Vagina (tissue), 2 donors: ENCODE results near the gene ALKBH6. TPM values are rescaled to one million over a fixed set of nuclear protein-coding genes. Genes with fewer than 3 reads are reported as not detected.

Source experiments
- DNase-seq, 2 donors: peaks; one replicate each; pipeline ENCODE4 v3.0.0-alpha.2; 2017; ENCODE audit errors: extremely low spot score in 2 of 2
- H3K27ac ChIP-seq: fragments of 200-600 bp; sonication (generic); one replicate; pipeline ENCODE4 v1.5.1; 2019
- H3K27me3 ChIP-seq: fragments of 200-600 bp; sonication (generic); one replicate; pipeline ENCODE4 v1.5.1; 2019
- H3K36me3 ChIP-seq, 2 donors: fragments of 200-600 bp; sonication (generic); one replicate each; pipeline ENCODE4 v1.5.1; 2017 to 2019
- H3K4me1 ChIP-seq: fragments of 200-600 bp; sonication (generic); one replicate; pipeline ENCODE4 v1.5.1; 2019
- H3K4me3 ChIP-seq, 2 donors: fragments of 200-600 bp; sonication (generic); 1 replicate in 1 of 2; 2 replicates in 1 of 2; pipeline ENCODE4 v1.5.1; 2016 to 2019
- H3K9me3 ChIP-seq: fragments of 200-600 bp; sonication (generic); one replicate; pipeline ENCODE4 v1.5.1; 2019
- POLR2A ChIP-seq, 2 donors: fragments of 450-650 bp; IDR thresholded peaks; one replicate each; pipeline ENCODE4 v1.6.1; 2017; ENCODE audit warnings: antibody characterized with exemption in 2 of 2, mild to moderate bottlenecking in 2 of 2, moderate library complexity in 2 of 2
- POLR2AphosphoS5 ChIP-seq, 2 donors: sonication (generic); formaldehyde crosslinking; IDR thresholded peaks; one replicate each; pipeline ENCODE4 v1.9.0; 2017; ENCODE audit warnings: antibody characterized with exemption in 2 of 2, mild to moderate bottlenecking in 2 of 2, low read depth in 1 of 2; ENCODE audit not compliant: insufficient read depth in 1 of 2
- intact Hi-C: fragments of 100-400 bp; cut with DNase I; formaldehyde crosslinking; loops from one replicate; pipeline ENCODE4 v1.15.1; 2023
- total RNA-seq: library from RNA; depleted of rRNA; stranded (reverse); fragments of >200 nt; gene quantifications from one replicate; pipeline ENCODE4 v1.2.3, GENCODE V29; 2016
- TF ChIP-seq, protein P1 (sequence below), 3 experiments: fragments of 450-650 bp in 2 of 3; fragments of 200-600 bp in 1 of 3; sonication (generic) in 1 of 3; IDR thresholded peaks; one replicate each; pipeline ENCODE4 v1.5.1; 2017 to 2019; ENCODE audit warnings: antibody characterized with exemption in 3 of 3, mild to moderate bottlenecking in 2 of 3, moderate library complexity in 2 of 3

The ALKBH6 gene
- total RNA-seq, 1 donor from 2014 or later: 21.9 TPM

DNA sequence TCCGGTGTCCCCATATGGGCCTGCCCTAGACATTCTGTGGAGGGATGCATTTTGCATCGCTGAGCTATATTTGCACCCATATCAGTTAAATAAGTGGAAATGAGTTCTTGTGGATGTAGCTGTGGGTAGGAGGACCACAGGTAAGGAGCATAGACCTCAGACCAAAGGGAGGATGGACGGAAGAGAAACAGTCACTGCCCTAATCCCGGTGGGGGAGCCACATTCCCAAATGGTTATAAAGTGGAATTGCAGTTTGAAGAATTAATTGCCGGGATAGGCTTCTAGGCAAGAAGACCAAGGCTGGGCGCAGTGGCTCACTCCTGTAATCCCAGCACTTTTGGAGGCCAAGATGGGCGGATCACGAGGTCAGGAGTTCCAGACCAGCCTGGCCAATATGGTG, 17.2 kb downstream of the ALKBH6 start:
- Histone ChIP-seq H3K4me3 (no peak overlapping the region), H3K9me3 (no peaks in the 10 kb centered on the region), H3K27ac (peak overlapping the region; percentile 83), H3K4me1 (peaks cover 51% of the 10 kb centered on the region), H3K36me3 (peaks cover 0 to 6% of the 10 kb centered on the region in 2 donors), H3K27me3 (no peaks in the 10 kb centered on the region)
- intact Hi-C loops: loop anchor here (5.0 kb wide), 1 partner anchor 56 kb away; the partner anchor contains the start of genes THAP8 and WDR62
- no peak for DNase-seq
- TF ChIP-seq, protein P1, sequence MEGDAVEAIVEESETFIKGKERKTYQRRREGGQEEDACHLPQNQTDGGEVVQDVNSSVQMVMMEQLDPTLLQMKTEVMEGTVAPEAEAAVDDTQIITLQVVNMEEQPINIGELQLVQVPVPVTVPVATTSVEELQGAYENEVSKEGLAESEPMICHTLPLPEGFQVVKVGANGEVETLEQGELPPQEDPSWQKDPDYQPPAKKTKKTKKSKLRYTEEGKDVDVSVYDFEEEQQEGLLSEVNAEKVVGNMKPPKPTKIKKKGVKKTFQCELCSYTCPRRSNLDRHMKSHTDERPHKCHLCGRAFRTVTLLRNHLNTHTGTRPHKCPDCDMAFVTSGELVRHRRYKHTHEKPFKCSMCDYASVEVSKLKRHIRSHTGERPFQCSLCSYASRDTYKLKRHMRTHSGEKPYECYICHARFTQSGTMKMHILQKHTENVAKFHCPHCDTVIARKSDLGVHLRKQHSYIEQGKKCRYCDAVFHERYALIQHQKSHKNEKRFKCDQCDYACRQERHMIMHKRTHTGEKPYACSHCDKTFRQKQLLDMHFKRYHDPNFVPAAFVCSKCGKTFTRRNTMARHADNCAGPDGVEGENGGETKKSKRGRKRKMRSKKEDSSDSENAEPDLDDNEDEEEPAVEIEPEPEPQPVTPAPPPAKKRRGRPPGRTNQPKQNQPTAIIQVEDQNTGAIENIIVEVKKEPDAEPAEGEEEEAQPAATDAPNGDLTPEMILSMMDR (IDR thresholded peaks at IDR 0.05): no peak
- TF ChIP-seq POLR2AphosphoS5 (IDR thresholded peaks at IDR 0.05; ENCODE audit: insufficient read depth in 1 of 2, low read depth in 1 of 2) (no peak), POLR2A (IDR thresholded peaks at IDR 0.05) (no peak)

DNA sequence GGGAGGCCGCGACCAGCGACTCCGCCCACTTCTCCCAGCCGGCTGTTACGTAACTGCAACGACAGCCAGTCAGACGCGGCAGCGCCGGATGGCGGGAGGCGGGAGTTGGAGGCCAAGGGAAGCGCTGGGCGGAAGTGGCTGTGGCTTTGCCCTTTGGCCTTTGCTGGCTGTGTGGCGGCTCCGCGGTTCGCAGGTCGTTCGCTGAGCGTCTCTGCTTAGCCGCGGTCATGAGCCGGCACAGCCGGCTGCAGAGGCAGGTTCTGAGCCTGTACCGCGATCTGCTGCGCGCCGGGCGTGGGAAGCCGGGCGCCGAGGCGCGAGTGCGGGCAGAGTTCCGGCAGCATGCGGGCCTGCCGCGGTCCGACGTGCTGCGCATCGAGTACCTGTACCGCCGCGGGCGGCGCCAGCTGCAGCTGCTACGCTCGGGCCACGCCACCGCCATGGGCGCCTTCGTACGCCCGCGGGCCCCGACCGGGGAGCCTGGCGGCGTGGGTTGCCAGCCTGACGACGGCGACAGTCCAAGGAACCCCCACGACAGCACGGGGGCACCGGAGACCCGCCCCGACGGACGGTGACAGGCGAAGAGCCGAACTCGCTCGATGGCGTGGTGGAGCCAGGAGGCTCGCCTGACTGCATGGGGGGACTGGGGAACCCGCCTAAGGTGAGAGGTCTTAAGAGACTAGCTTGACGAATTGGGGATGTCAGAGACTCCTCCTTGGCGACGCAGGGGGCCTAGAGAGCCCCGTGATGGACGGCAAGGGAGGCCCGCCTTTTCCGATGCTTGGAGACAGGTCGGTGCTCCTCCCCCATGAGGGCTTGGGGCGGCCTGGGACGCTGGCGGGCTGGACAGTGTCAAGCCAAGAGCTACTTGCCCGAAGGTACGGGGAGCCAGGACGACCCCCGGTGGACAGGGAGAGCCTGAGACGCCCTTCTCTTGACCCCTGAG, 18.7 kb downstream of the ALKBH6 start, which contains the start of gene SDHAF1:
SDHAF1 (plus strand) TSS at position 141 of the 946 bp plus-strand sequence; CDS start at position 228, 87 bp downstream.
- Histone ChIP-seq H3K9me3 (no peaks in the 10 kb centered on the region), H3K4me1 (peaks cover 51% of the 10 kb centered on the region), H3K36me3 (peaks cover 0 to 6% of the 10 kb centered on the region in 2 donors), H3K27ac (peak within 1 kb of the TSS; percentile 83), H3K27me3 (no peaks in the 10 kb centered on the region), H3K4me3 (peak within 1 kb of the TSS; percentile 70 to 88)
- peak; percentile 92 to 94 for TF ChIP-seq POLR2AphosphoS5 (IDR thresholded peaks at IDR 0.05; ENCODE audit: insufficient read depth in 1 of 2, low read depth in 1 of 2)
- TF ChIP-seq, protein P1 (IDR thresholded peaks at IDR 0.05): no peak
- peak in 1 of 2 donors; percentile 55 for TF ChIP-seq POLR2A (IDR thresholded peaks at IDR 0.05)
- intact Hi-C loops: loop anchor here (5.0 kb wide), 1 partner anchor 57 kb away; the partner anchor contains the start of genes THAP8 and WDR62
- DNase-seq: peak in 1 of 2 donors; percentile 94

DNA sequence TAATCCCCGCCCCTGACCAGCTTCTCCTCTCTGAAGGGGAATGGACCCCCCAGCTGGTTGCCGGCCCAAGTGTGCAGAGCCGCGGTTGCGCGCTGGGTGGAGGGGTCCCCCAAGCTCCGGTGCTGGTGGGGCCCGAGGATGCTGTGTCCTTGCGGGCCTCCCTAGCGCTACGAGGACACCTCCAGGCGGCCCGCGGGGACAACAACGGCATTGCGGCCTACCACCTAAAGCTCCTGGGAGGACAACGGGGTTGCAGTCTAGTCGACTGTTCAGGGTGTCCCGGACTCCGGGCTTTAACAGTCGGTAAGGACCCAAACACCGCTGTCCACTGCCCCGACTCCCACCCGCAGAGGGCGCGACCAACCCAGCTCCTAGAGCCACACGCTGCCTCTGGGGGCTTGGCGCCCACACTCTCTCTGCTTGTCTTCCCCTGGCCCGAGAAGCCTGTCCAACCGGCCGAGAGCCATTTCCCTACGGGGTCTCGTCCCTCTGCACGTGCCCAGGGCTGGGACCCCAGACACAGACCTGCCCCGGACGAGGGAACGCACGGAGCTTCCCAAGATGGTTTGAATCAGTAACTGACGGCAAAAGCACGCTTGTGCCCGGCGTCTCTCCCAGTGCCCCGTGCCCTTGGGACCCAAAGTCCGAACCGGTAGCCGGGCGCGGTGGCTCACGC, 20.0 kb downstream of the ALKBH6 start:
- Histone ChIP-seq H3K9me3 (no peaks in the 10 kb centered on the region), H3K4me1 (peaks cover 42% of the 10 kb centered on the region), H3K4me3 (peak overlapping the region; percentile 70 to 88), H3K27me3 (no peaks in the 10 kb centered on the region), H3K36me3 (peaks cover 0 to 6% of the 10 kb centered on the region in 2 donors), H3K27ac (peak overlapping the region; percentile 83)
- intact Hi-C loops: no loop called here
- DNase-seq: no peak
- TF ChIP-seq POLR2AphosphoS5 (IDR thresholded peaks at IDR 0.05; ENCODE audit: insufficient read depth in 1 of 2, low read depth in 1 of 2) (no peak), POLR2A (IDR thresholded peaks at IDR 0.05) (no peak)
- TF ChIP-seq, protein P1 (IDR thresholded peaks at IDR 0.05): no peak

DNA sequence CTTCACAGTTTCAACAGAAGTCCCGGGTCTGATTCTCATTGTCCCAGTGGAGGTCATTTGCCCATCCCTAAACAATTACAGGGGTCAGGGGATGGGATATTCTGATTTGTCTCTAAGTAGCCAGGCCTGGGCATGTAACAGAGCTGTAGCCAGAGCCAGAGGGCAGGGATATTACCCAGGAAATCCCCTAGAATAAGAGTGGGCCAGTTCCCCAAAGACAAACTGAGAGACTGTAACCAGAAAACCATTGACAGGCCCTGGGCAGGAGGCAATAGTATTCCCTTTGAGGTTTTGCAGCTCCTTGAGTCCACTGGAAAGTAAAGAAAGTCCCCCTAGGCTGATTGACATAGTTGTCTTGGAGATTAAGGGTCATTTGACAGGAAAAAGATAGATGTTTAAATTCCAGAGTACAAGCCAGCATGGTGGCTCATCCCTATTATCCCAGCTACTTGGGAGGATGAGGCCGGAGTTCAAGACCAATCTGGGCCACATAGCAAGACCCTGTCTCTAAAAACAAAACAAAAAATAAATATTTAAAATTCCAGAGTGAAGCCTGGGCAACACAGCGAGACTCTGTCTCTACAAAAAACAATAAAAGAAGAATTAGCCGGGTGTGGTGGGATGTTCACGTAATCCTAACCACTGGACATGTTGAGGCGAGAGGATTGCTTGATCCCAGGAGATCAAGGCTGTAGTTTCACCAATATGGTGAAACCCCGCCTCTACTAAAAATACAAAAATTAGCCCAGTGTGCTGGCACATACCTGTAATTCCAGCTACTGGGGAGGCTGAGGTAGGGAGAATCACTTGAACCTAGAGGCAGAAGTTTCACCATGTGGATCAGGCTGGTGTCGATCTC, 20.9 kb downstream of the ALKBH6 start:
- Histone ChIP-seq H3K27me3 (no peaks in the 10 kb centered on the region), H3K4me3 (no peak overlapping the region), H3K4me1 (peaks cover 38% of the 10 kb centered on the region), H3K27ac (no peak overlapping the region), H3K9me3 (no peaks in the 10 kb centered on the region), H3K36me3 (peaks cover 0 to under 1% of the 10 kb centered on the region in 2 donors)
- no peak for DNase-seq
- TF ChIP-seq POLR2AphosphoS5 (IDR thresholded peaks at IDR 0.05; ENCODE audit: insufficient read depth in 1 of 2, low read depth in 1 of 2) (no peak), POLR2A (IDR thresholded peaks at IDR 0.05) (no peak)
- TF ChIP-seq, protein P1 (IDR thresholded peaks at IDR 0.05): no peak
- intact Hi-C loops: no loop called here
